ENCODE results near the gene ARFIP2.
"Not testable (repeated sequence)": the region's sequence is repeated elsewhere in the genome, so short reads cannot be mapped to it uniquely, and the experiment has no call there.

ARFIP2 gene, protein sequence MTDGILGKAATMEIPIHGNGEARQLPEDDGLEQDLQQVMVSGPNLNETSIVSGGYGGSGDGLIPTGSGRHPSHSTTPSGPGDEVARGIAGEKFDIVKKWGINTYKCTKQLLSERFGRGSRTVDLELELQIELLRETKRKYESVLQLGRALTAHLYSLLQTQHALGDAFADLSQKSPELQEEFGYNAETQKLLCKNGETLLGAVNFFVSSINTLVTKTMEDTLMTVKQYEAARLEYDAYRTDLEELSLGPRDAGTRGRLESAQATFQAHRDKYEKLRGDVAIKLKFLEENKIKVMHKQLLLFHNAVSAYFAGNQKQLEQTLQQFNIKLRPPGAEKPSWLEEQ

DNA sequence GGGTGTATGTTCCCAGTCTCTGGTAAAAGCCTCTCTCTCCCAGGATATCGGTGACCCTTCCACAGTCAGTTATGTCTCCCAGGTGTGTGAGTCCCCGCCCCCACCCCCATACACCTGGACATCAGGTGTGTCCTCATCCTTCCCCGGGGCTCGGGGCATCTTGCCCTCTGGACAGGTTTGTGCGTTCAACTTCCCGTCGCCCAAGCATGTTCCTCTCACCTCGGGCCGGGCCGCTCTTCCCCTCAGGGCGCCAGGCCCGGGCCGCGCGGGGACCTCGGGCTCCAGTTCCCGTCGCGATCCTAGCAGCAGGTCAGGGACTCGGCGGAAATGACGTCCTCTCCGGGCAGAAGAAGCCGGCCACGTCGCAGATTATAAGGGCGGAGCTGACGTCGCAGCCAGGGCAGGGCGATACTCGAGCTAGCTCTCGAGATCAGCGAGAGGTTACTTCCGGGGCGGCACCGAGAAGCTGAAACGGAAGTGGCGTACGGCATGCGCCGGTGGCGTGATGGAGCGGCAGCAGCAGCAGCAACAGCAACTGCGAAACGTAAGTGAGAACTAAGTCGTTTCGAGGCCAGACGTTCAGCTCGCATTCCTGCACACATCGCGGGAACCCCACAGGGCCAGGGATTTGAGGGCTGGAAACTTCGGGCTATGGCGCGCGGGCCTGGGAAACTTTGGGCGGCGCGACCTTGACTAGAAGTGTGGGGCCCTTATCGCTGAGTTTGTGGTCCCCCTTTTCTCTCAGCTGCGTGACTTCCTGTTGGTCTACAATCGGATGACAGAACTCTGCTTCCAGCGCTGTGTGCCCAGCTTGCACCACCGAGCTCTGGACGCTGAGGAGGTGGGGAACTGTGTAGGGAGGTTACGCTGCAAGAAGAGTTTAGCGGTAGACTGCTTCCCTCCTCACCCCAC lies at the start of gene ARFIP2, which contains the start of gene TIMM10B:
Gene ARFIP2 (minus strand): TSS at position 320 of the 912 bp plus-strand sequence. CDS start 910 bp downstream, outside the sequence.
Gene TIMM10B (plus strand): TSS at position 490 of the 912 bp plus-strand sequence. CDS start 16 bp downstream, at position 506.
- DNase-seq: peak; percentile 97

DNA sequence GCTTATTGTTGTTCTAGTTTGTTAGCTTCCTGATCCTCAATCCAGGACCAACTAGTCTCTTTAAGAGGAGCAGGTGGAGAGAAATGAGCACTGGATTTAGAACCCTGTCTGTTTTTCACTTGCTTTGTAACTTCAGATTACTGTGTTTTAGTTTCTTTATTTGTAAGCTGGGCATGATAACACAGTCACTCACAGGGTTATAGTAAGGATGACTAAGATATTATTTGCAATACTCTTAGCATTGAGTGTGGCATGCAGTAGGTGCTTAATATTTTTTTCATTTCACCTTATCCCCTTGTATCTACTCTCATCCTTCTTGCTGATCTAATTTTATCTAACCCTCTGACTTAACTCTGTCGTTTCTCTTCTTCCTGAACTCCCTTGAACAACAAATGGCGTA lies 49.7 kb upstream of the ARFIP2 start:
- no peak for DNase-seq

DNA sequence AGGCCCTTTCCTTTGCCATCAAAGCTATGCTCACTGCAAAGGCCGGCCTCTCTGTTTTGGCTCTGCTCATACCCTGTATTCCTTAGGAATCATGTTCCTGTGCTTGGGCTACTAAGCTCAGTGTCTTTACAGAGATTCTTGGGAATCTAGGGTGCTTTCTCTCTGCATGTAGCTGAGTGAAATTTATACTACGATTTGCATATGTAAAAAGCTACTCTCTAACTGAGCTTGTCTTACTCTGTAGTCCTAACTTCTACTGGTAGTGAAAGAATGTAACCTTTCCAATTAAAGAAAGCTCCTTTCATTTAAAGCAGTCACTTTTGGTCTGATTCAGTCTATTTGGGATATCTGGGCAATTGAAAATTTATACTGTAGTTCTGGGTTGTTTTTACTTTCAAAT lies 48.1 kb upstream of the ARFIP2 start:
- no peak for DNase-seq

DNA sequence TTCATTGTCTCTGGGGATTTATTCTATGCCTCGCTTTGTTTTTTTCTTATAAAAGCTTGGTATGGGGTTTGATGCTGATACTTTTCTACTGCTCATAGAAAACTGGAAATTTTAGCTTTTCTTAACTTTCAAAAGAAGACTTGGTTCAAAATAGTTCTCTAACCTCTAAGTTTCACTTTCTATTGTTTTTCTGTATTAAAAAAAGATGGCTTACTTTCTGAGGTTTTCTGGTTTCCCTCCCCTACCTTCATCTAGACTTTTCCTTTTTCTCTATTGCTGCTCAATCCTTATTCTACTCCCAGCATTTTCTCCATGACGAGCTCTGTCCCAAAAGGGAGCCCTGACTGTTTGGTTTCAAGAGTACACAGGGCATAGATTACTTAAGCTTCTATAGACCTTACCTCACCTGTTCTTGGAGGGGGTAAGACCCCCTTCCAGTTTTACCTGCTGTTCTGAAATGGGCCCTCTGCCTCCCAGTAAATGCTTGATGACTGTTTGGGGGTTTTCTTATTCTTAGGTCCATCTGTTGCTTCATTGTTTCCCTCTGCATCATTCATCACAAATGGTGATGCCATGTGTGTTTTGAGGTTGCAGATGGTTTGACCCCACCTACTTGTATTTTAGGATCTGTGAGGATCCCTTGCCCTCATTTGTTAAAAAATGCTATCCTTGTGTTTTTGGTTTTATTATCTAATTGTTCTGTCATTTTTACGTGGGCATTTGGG lies 45.4 kb upstream of the ARFIP2 start:
- no peak for DNase-seq

DNA sequence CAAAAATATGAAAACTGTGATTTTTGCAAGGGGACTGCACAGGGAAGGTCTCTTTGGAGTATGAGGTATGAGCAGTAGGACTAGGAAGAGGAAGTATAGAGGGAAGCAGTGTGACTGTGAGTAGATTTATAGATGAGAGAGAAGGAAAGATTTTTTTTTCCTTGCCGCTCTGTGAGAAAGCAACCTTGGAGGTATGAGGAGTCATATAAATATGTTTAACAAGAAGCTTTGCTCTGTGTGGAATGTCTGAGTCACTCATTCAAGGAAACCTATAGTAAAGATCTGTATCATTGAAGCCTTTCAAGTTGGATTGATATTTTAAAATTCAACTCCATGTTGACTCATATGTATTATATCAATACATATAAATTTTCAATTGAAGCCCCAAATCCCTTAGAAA lies 42.1 kb upstream of the ARFIP2 start:
- DNase-seq: no peak

DNA sequence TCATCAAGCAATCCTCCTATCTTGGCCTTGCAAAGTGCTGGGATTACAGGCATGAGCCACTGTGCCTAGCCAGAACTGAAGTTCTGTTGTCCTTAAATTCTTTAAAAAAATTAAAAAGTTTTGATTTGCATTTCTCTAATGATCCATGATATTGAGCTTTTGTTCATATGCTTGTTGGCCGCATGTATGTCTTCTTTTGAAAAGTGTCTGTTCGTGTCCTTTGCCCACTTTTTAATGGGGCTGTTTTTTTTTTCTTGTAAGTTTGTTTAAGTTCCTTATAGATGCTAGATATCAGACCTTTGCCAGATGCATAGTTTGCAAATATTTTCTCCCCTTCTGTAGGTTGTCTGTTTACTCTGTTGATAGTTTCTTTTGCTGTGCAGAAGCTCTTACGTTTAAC lies 40.8 kb upstream of the ARFIP2 start:
- DNase-seq: not testable (repeated sequence)

DNA sequence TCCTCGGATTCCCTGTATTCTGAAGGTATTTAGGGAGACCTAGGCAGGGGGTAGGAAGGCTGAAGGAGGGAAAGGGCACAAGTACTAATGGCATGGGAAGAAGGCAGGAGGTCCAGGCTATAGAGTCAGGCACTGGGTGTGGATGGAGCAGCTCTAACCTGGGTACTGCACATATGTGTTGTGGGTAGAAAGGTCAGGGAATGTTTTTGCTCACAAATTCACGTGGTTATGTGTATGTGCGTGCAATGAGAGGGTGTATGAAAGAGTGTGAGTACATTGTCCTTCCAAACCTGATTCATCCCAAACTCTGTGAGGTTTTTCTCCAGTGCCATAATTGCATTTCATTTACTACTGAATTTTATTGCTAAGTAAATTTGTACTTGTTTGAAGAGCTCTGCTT lies 39.1 kb upstream of the ARFIP2 start:
- no peak for DNase-seq

DNA sequence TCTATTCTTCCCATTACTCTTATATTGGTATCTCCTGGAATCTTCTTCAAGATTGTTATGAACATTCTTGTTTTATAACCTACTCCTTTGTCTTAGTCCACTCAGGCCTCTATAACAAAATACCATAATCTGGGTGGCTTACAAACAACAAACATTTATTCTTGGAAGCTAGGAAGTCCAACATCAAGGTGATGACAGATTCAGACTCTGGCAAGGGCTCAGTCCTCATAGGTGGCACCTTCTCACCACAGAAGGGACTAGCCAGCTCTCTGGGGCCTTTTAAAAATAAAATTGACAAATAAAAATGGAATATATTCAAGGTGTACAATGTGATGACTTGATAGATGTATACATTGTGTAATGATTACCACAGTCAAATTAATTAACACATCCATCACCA lies 35.7 kb upstream of the ARFIP2 start:
- no peak for DNase-seq

DNA sequence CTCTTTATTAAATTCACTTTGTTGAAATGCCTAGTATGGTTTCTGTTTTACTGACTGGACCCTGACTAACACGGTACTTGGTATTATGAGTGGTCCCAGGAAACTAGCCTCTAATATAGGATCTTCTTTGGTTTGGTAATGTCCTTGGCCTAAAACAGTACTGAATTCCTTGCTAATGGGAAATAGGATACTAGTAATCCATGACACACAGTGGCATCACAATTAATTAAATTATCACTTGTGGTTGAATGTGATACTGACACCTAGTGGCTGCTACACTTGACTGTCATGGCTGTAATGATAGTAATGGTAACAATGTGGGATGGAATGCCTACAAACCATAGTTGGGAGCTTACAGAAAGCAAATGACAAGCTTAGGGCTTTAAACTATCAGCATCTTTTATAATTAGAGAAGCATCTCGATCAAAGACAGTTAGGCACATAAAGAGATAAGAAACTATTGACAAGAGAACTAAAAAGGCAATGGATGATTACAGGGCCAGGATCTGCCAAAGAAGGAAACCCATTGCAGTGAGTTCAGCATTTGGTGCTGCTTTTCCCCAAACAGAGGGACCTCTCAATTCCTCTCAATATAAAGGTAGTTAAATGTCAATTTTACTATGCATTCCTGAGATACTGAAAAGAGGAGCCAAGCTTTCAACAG lies 24.6 kb upstream of the ARFIP2 start:
- no peak for DNase-seq

DNA sequence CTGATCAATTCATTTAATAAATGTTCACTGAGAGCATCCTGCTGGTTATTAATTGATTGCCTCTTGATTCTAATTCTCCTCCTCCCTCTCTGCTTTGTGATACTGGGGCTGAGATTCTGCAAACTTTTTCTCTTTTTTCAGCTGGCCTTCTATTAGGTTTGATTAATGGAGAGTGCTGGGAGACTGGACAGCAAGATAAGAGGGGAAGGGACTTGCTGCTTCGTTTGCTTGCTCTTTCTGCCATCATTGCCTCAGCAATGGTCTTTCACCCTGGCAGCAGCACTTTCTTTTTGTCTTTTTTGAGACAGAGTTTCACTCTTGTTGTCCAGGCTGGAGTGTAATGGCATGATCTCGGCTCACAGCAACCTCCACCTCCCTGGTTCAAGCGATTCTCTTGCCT lies 23.0 kb upstream of the ARFIP2 start:
- DNase-seq: no peak

DNA sequence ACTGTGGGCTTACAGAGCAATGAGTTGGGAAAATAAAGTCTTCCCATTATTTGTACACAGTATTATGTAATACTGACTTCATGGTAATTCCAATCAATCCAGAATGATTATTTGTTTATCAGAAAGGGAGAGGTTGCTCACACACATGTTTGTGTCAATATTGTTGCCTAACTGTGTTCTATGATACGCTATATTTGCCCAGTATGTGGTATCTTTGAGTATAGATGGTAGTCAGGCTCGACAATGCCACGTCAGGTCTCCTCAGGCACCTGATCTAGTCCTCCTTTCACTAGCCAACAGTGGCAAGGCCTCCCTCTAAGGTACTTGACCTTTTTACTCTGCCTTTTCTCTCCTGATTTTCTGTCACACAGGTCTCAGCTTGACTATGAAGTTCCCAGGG lies 21.3 kb upstream of the ARFIP2 start:
- no peak for DNase-seq

DNA sequence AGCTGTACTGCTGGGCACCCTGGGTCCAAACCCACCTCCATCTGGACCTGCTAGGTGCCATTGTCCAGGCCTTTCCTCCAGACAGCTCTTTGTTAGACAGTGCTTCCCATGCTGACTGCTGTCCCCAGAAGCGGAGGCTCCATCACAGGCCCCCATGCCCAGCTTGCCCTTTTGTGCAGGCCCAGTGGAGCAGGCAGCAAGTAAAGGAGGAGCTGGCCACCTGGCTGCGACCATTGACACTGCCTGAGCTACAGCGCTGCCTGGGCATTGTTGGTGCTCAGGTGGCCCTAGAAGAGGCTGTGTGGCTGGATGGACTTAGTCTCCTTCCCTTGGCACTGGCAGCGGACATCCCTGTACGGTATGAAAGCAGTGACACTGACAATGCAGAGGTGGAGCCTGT lies 17.4 kb upstream of the ARFIP2 start:
- no peak for DNase-seq

DNA sequence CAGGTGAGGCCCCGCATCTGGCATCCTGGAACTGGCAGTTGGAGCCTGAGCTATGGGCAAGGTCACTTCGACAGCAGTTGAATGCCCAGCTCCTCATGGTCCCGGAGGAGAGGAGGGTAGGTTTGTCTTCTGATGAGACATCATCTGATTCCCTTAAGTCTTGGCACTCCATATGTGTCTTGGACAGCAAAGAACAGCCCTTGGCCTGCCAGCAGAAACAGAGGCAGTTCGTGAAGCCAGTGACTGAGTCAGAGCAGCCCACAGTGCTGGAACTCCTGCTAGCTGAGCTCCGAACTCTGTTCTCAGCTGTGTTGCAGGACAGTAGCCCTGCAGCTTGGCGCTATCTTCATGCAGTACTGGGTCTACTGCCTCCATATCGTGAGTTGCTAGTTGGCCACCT lies 17.0 kb upstream of the ARFIP2 start:
- DNase-seq: no peak

DNA sequence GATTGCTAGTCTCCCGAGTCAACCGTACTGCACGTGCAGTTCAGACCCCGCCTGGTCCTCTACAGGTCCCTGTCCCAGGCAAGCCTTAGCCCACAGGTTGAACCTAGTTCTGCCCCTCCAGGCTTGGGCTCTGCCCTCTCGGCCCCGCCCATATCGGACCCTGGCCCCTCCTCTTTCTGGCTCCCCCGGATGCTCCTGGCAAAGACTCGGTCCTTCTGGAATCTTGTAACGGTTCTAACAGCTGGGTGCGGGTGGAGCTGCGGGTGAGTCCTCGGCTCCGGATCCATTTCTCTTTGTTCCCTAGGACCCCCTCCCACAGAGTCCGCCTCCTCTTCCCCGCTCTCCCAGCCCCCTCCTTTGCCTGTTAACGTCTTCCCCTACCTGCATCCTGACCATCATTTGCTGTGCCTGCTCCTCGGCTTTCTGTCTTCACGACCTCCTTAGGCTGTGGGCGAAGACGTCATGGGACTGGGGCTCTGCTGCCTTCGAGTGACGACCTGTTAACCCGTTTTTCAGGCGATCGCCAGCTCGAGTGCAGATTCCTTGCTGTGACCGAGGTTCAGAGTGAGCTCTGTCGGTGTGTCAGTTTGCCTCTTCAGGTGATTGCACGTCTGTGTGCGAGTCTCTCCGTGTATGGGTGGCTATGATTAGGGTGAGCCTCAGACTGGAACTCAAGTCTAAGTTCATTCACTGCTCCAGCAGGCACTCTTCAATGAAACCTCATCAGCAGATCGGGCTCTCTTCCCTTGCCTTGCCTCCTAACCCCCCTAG lies 16.1 kb upstream of the ARFIP2 start, which contains the start of gene DNHD1:
Gene DNHD1 (plus strand): TSS at position 212 of the 771 bp plus-strand sequence. CDS start 936 bp downstream, outside the sequence.
- no peak for DNase-seq

DNA sequence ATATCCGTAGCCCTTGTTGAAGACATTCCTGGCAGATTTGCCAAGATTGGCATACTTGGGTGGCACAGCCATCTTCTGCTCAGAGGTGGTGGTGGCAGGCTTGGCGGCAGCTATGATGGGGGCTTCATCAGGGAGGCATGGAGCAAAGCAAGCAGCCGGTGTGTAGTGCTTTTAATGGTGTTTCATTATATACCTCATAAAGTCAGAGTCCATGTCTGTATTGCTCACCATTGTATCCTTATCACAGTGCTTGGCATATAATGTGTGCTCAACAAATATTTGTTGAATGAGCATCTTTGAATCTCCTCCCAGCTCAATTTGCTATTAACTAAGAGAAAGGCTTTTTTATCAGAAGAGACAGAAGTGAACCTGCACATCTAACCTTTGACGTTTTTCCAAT lies 8.2 kb upstream of the ARFIP2 start:
- DNase-seq: no peak

DNA sequence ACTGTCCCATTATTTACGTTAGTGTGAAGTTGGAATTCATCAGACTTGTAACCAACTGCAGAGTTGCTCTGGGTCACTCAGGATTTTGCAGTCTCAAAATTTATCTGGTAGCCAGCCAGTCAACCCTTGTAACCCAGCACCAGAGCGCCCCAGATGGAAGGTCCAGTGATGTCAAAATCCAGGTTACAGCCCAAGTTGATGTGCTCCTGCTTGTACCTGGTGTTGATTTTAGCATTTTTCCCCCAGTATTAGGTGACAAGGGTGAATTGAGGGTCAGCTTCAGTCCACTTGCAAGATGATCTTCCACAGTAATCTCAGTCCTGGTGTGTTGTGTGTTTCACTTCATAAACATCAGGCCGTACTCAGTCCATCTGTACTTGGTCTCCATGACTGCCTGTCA lies 7.7 kb upstream of the ARFIP2 start:
- DNase-seq: no peak

DNA sequence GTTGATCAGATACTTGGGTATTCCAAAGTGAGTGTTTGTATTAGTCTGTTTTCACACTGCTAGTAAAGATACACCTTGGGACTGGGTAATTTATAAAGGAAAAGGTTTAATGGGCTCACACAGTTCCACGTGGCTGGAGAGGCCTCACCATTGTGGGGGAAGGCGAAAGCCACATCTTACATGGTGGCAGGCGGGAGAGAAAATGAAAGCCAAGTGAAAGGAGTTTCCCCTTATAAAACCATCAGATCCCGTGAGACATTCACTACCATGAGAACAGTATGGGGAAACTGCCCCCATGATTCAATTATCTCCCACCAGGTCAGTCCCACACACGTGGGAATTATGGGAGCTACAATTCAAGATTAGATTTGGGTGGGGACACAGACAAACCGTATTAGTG lies 7.2 kb upstream of the ARFIP2 start:
- no peak for DNase-seq

DNA sequence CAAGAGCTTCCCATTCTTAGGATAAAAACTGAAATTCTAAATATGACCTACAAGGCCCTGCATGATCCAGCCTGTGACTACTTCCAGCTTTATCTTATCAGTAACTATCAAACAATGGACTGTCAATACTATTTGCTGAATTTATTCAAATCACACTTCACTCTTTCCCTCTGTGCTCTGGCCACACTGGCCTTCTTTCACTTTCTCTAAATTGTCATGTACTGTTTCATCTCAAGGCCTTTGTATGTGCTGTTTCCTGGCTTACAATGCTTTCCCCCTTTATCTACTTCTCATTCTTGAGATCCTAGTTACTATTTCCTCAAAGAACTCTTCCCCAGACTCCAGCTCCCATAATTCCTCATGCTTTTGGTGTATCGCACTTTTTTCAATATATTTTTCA lies 5.8 kb upstream of the ARFIP2 start:
- no peak for DNase-seq

DNA sequence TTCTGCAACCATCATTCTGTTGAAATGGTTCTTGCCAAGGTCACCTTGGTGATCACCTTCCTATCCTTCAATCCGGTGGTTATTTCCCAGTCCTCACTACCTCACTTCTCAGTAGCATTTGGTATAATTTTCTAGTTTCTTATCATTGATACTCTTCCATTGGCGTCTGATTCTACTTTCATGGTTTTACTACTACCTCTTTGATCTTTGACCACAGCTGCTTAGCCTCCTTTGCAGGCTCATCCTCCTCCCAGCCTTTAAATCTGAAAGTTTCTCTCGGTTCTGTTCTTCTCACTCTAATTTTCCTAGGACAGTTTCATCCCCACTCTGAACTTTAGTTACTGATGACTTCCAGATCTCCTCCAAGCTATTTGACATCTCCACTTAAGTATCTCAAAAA lies 5.1 kb upstream of the ARFIP2 start:
- no peak for DNase-seq

DNA sequence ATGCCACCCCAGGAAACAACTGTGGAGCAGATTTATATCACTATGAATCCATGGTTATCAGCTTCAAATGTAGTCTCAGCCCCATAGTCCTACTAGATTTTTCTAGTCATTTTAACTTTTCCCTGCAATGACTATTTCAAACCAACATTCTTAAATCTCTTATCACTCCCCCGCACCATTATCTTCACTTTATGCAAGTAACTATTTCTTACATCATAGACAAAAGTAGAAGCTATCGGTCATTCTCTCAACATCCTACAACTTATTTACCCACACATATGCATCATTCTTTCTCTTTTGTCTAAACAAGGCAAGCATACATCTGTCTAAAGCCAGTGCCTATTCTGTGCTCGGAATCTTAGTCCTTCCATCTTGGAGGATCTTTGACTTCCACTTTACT lies 4.5 kb upstream of the ARFIP2 start:
- no peak for DNase-seq

DNA sequence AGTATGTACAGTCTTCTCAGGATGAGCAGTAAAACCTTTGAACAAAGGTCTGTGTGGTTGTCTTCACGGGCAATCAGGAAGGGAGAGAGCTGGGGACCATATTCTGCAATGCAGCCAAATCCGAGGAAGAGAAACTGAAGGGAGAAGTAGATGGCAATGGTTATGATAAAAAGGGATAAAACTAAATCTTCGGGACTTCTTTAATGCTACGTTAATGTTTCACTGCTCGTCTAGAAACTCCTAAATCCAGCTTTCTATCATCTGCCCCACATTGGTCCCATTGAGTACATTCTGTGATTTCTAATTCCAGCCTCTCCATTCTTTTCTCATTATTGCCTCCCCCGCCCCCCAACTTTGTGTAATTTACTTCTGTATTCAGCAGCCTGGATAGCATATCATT lies 1.9 kb upstream of the ARFIP2 start:
- no peak for DNase-seq

DNA sequence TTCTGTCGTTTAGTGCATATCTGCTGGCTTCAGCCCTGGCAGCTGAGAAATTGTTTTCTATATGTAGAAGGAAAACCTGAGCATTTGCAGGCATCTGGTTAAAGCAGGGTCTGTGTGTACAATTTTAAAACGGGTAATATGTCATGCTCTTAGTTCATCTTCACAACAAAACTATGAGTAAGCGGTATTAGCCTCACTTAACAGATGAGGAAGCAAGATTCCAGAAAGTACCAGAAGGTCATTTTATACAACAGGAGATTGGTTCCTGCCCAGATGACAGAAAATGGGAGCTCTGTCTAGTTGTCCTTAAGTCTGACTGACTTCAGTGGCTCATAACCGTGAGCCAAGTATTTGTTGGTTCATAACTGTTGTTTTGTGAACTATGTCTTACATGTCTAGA lies 1.3 kb upstream of the ARFIP2 start:
- DNase-seq: no peak

All from activated naive CD4-positive, alpha-beta T cell treated with anti-CD3 and anti-CD28 coated beads, Interleukin-2, amount 50 U/mL, for 16 hours (primary cell).